Body of pancreas (tissue), 4 donors: ENCODE measurements around the gene MTMR1. TPM values are rescaled to one million over a fixed set of nuclear protein-coding genes. Genes with fewer than 3 reads are reported as not detected.

ENCODE experiments used
- ATAC-seq: fragments of 150-250 bp; one replicate; pipeline ENCODE4 v1.9.1; 2016
- DNase-seq, 4 donors: peaks; one replicate each; pipeline ENCODE4 v3.0.0-alpha.2; 2019
- H3K27ac ChIP-seq, 4 donors: fragments of 200-600 bp; sonication (generic); 1 replicate in 3 of 4; 2 replicates in 1 of 4; pipeline versions ENCODE4 v1.5.1 to v1.6.1; 2016 to 2019; ENCODE audit warnings: mild to moderate bottlenecking in 1 of 4, mixed read lengths in 1 of 4, moderate library complexity in 1 of 4
- H3K27me3 ChIP-seq, 2 donors: fragments of 200-600 bp; sonication (generic); one replicate each; pipeline ENCODE4 v1.6.0; 2016; ENCODE audit warnings: mild to moderate bottlenecking in 1 of 2
- H3K36me3 ChIP-seq, 2 donors: fragments of 200-600 bp; sonication (generic); replicated peaks in 1 of 2; 2 replicates each; pipeline ENCODE4 v1.5.1; 2016; ENCODE audit warnings: low read depth in 2 of 2; ENCODE audit not compliant: insufficient read depth in 1 of 2
- H3K4me1 ChIP-seq: fragments of 200-600 bp; sonication (generic); one replicate; pipeline ENCODE4 v1.6.0; 2016
- H3K4me3 ChIP-seq, 2 donors: fragments of 200-600 bp; sonication (generic); 1 replicate in 1 of 2; 2 replicates in 1 of 2; pipeline ENCODE4 v1.5.1; 2016 to 2019
- H3K9me3 ChIP-seq, 3 donors: fragments of 200-600 bp; sonication (generic); 1 replicate in 2 of 3; 2 replicates in 1 of 3; pipeline ENCODE4 v1.5.1; 2016
- POLR2A ChIP-seq, 3 donors: fragments of 450-650 bp; IDR thresholded peaks; one replicate each; pipeline ENCODE4 v1.6.1; 2016; ENCODE audit warnings: antibody characterized with exemption in 3 of 3, mild to moderate bottlenecking in 2 of 3
- whole genome bisulfite sequencing, 2 donors: methylation state at CpG; one replicate each; pipeline ENCODE4 v1.1.5; 2017; 5-methylcytosine and 5-hydroxymethylcytosine counted together
- intact Hi-C: fragments of 100-400 bp; cut with DNase I; formaldehyde crosslinking; loops from one replicate; pipeline ENCODE4 v1.15.1; 2023
- total RNA-seq, 2 donors: library from RNA; depleted of rRNA; stranded (reverse); fragments of >200 nt; gene quantifications; one replicate each; pipeline ENCODE4 v1.1.0, GENCODE V29; 2016
- TF ChIP-seq, protein P1 (sequence below), 7 experiments: fragments of 450-650 bp in 4 of 7; fragments of 200-600 bp in 3 of 7; sonication (generic) in 3 of 7; IDR thresholded peaks; one replicate each; pipeline ENCODE4 v1.5.1; 2016 to 2019; ENCODE audit warnings: antibody characterized with exemption in 7 of 7

The MTMR1 gene
- total RNA-seq, 2 donors from 2014 or later, result 7.6 to 9.1 TPM

DNA sequence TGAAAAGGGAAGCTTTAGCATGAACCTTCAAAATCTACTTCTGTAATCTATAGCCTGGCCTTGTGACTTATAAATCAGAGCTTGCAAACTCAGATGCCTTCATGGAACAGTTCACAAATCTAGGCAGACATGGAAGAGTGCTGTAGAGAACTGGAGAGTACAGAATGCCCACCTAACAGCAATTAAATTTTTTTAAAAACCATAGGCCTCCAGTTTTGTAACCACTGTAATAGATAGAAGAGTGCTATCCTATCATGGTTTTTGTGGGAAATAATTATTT is 10.4 kb downstream of the MTMR1 start:
- intact Hi-C loops, result no loop called here
- Histone ChIP-seq H3K4me1 (peaks cover 7% of the 10 kb centered on the region), H3K27ac (peak overlapping the region in 3 of 4 donors; percentile 30 to 59 (median 56)), H3K4me3 (no peak overlapping the region), H3K36me3 (no peaks in the 10 kb centered on the region), H3K27me3 (no peaks in the 10 kb centered on the region), H3K9me3 (no peaks in the 10 kb centered on the region)
- no peak for TF ChIP-seq POLR2A (IDR thresholded peaks at IDR 0.05)
- TF ChIP-seq, protein P1, sequence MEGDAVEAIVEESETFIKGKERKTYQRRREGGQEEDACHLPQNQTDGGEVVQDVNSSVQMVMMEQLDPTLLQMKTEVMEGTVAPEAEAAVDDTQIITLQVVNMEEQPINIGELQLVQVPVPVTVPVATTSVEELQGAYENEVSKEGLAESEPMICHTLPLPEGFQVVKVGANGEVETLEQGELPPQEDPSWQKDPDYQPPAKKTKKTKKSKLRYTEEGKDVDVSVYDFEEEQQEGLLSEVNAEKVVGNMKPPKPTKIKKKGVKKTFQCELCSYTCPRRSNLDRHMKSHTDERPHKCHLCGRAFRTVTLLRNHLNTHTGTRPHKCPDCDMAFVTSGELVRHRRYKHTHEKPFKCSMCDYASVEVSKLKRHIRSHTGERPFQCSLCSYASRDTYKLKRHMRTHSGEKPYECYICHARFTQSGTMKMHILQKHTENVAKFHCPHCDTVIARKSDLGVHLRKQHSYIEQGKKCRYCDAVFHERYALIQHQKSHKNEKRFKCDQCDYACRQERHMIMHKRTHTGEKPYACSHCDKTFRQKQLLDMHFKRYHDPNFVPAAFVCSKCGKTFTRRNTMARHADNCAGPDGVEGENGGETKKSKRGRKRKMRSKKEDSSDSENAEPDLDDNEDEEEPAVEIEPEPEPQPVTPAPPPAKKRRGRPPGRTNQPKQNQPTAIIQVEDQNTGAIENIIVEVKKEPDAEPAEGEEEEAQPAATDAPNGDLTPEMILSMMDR (IDR thresholded peaks at IDR 0.05), result no peak
- no peak for ATAC-seq
- no peak for DNase-seq

DNA sequence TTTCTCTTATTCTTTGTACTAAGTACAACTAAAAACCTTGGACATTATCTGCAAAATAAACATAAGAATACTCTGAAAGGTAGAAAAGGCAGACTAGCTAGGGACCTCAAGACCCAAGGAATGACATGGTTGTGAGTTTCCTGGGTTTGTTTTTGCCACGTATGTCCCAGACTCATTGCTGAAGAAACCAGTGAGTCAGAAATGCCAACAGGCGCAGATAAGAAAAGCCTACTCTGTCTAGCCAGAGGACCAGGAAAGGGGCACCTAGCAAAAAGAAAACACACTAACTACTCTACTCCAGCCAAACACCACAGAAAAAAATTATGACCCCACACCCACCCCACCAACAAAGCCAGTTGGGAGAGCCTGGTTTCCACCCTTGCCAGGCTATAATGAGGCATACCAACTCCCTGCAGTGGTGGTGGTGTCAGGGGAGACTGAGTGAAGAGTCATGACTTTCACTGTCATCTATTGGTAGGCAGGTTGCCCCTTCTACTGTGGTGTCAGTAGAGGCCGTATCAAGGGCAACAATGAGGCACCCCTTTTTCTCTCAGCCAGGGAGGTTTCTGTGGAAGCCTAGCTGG is 10.9 kb downstream of the MTMR1 start:
- Histone ChIP-seq H3K27ac (peak overlapping the region in 3 of 4 donors; percentile 28 to 59 (median 56)), H3K4me3 (no peak overlapping the region), H3K4me1 (peaks cover 7% of the 10 kb centered on the region), H3K9me3 (no peaks in the 10 kb centered on the region), H3K27me3 (no peaks in the 10 kb centered on the region), H3K36me3 (no peaks in the 10 kb centered on the region)
- intact Hi-C loops, result no loop called here
- WGBS, 2 donors, result 31 to 64% methylated on average over 2 to 3 of the region's 3 CpGs
- ATAC-seq (peak; percentile 81), DNase-seq (peak; percentile 14 to 57 (median 33))
- TF ChIP-seq, protein P1 (IDR thresholded peaks at IDR 0.05), result no peak
- TF ChIP-seq POLR2A (IDR thresholded peaks at IDR 0.05), result no peak

DNA sequence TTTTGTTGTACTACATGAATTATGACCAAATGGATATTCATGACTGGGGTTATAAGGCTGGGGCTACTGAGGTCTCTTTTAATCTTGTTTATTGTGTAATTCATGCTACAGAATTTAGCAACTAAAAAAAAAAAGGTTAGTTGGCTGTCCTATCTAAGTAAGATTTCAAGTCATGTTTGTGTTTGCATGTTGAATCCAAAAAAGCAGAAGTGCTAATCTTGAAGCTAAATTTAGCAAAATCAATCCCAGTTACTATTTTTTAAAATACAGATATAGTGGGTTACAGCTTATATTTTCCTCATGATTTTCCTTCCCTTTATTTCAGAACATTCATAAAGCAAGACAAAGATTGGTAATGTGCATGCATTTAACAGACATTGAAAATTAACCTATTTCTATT is 19.4 kb downstream of the MTMR1 start:
- intact Hi-C loops, result no loop called here
- H3K9me3 ChIP-seq, result no peaks in the 10 kb centered on the region
- ATAC-seq, result no peak

DNA sequence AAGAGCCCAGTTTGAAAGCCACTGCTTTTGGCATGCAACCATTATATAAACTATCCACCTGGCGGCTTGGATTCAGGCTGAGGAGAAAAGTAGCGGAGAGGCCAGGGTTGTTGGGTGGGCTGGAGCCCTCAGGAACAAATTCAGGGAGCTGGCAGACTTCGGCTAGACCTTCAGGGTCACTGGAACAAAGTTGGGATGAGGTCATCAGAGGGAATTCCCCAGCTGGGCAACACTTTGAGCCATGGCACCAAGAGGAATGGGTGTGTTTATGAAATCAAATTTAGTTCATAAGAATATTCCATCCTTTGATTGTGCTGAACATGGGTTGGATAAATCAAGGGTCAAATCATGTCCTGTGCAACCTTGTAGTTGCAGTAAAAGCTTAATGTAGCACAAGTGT is 22.0 kb downstream of the MTMR1 start:
- Histone ChIP-seq H3K27me3 (no peaks in the 10 kb centered on the region), H3K27ac (no peak overlapping the region), H3K9me3 (no peaks in the 10 kb centered on the region), H3K4me3 (no peak overlapping the region), H3K36me3 (no peaks in the 10 kb centered on the region), H3K4me1 (peaks cover 9% of the 10 kb centered on the region)
- DNase-seq (peak in 2 of 4 donors; percentile 39 to 46), ATAC-seq (peak; percentile 77)
- TF ChIP-seq, protein P1 (IDR thresholded peaks at IDR 0.05), result no peak
- no peak for TF ChIP-seq POLR2A (IDR thresholded peaks at IDR 0.05)
- intact Hi-C loops, result no loop called here
- 47 to 60% methylated on average over 3 of the region's 3 CpGs for WGBS, 2 donors

More for the DNA sequence above, 19.4 kb downstream of the MTMR1 start:
- Histone ChIP-seq H3K27me3 (no peaks in the 10 kb centered on the region), H3K4me1 (peaks cover 9% of the 10 kb centered on the region), H3K4me3 (no peak overlapping the region), H3K36me3 (no peaks in the 10 kb centered on the region), H3K27ac (no peak overlapping the region)
- TF ChIP-seq, protein P1 (IDR thresholded peaks at IDR 0.05), result no peak
- no peak for TF ChIP-seq POLR2A (IDR thresholded peaks at IDR 0.05)
- no peak for DNase-seq

DNA sequence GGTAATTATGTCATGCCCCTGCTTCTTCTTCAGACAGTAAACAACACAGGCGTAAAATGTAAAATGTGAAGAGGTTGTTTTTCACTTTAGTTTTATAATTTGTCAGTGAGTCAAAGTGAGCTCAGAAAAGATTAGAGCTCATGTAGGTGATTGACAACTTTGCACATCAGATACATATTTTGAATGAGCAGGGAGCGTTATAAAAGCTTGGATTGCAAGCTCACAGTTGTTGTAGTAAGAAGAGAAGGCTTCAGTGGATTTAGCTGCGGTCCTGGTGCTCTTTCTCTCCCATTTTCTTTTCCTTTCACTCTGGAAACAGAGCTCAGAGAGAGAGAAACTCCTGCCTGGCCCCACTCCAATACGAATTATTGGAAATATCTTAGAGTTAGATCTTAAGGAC is 26.4 kb downstream of the MTMR1 start:
- TF ChIP-seq, protein P1 (IDR thresholded peaks at IDR 0.05), result no peak
- no peak for TF ChIP-seq POLR2A (IDR thresholded peaks at IDR 0.05)
- no peaks in the 10 kb centered on the region for H3K36me3 ChIP-seq
- no peak for DNase-seq
- intact Hi-C loops, result no loop called here
- H3K4me3 ChIP-seq, result no peak overlapping the region
- whole genome bisulfite sequencing, 2 donors, result 87 to 88% methylated on average over 4 of the region's 4 CpGs
- H3K9me3 ChIP-seq, result no peaks in the 10 kb centered on the region
- no peaks in the 10 kb centered on the region for H3K27me3 ChIP-seq
- H3K4me1 ChIP-seq, result peaks cover 9% of the 10 kb centered on the region
- ATAC-seq, result no peak
- no peak overlapping the region for H3K27ac ChIP-seq
